Measurements from ENCODE around the gene NMT2.

The NMT2 gene

GRCh38 chr10:15058689-15059088 is 109.8 kb downstream of the NMT2 start:
- H3K27me3 ChIP-seq, result no peaks in the 10 kb centered on the region
- no peak overlapping the region for H3K27ac ChIP-seq
- H3K4me1 ChIP-seq (ENCODE audit: control insufficient read depth in 1 of 2, insufficient read depth in 1 of 2, low read depth in 1 of 2, low read length in 1 of 2), result no peaks in the 10 kb centered on the region
- no peak overlapping the region for H3K4me3 ChIP-seq (ENCODE audit: low read depth in 1 of 2, low read length in 1 of 2)
- TF ChIP-seq CTCF (IDR thresholded peaks at IDR 0.05), result no peak
- no peaks in the 10 kb centered on the region for H3K9me3 ChIP-seq
- H3K36me3 ChIP-seq, result no peaks in the 10 kb centered on the region
